Naive thymus-derived CD4-positive, alpha-beta T cell (primary cell): ENCODE results near the gene ARID1A. TPM values are rescaled to one million over a fixed set of nuclear protein-coding genes. Genes with fewer than 3 reads are reported as not detected.

Source experiments
- ATAC-seq: fragments of 150-1000 bp; cut with Tn5 transposase; 2 replicates; pipeline ENCODE4 v1.10.0; 2021; ENCODE audit warnings: mild to moderate bottlenecking, moderate library complexity
- CTCF ChIA-PET: fragments of 350-600 bp; sonication (Branson Sonifier 250); formaldehyde crosslinking; loops from one replicate; lab custom pipeline; 2021; ENCODE audit warnings: antibody characterized with exemption; lab: Charles Lee
- POLR2A ChIA-PET: fragments of 350-600 bp; sonication (Branson Sonifier 250); formaldehyde crosslinking; loops from one replicate; lab custom pipeline; 2021; ENCODE audit warnings: antibody characterized with exemption, inconsistent platforms; lab: Charles Lee
- DNase-seq, 9 donors: peaks; one replicate each; pipeline versions ENCODE4 v3.0.0 to v3.0.0-alpha.2; 2020 to 2022; ENCODE audit warnings: mixed read lengths in 1 of 9
- H3K27ac ChIP-seq: one replicate; pipeline ENCODE4 v1.7.0; 2013; ENCODE audit warnings: mild to moderate bottlenecking, low read depth, low read length, moderate library complexity
- H3K27me3 ChIP-seq, 2 donors: one replicate each; pipeline ENCODE4 v1.7.0; 2013; ENCODE audit warnings: low read length in 2 of 2, mild to moderate bottlenecking in 2 of 2, moderate library complexity in 2 of 2; ENCODE audit not compliant: control insufficient read depth in 2 of 2, insufficient read depth in 2 of 2
- H3K36me3 ChIP-seq, 3 experiments: 1 replicate in 2 of 3; 2 replicates in 1 of 3; pipeline ENCODE4 v1.7.0; 2013; ENCODE audit warnings: low read length in 3 of 3, mild to moderate bottlenecking in 3 of 3, moderate library complexity in 1 of 3; ENCODE audit not compliant: insufficient read depth in 3 of 3, control insufficient read depth in 2 of 3
- H3K4me1 ChIP-seq, 2 donors: one replicate each; pipeline ENCODE4 v1.7.0; 2013; ENCODE audit warnings: low read length in 2 of 2, mild to moderate bottlenecking in 2 of 2, moderate library complexity in 1 of 2; ENCODE audit not compliant: control insufficient read depth in 2 of 2, insufficient read depth in 2 of 2
- H3K4me3 ChIP-seq: 2 replicates; pipeline ENCODE4 v1.7.0; 2013; ENCODE audit warnings: mild to moderate bottlenecking, low read length
- H3K9me3 ChIP-seq, 3 experiments: 1 replicate in 2 of 3; 2 replicates in 1 of 3; pipeline ENCODE4 v1.7.0; 2013; ENCODE audit warnings: low read length in 3 of 3; ENCODE audit not compliant: control insufficient read depth in 2 of 3
- H3K27ac Mint-ChIP-seq, 9 donors: one replicate each; pipeline ENCODE4 v1.8.0; 2020 to 2022; ENCODE audit warnings: mixed read lengths in 9 of 9, mild to moderate bottlenecking in 8 of 9, moderate library complexity in 5 of 9, inconsistent platforms in 2 of 9
- H3K27me3 Mint-ChIP-seq, 5 donors: one replicate each; pipeline ENCODE4 v1.8.0; 2021 to 2022; ENCODE audit warnings: mixed read lengths in 5 of 5, mild to moderate bottlenecking in 1 of 5
- H3K36me3 Mint-ChIP-seq, 5 donors: one replicate each; pipeline ENCODE4 v1.8.0; 2020 to 2022; ENCODE audit warnings: mixed read lengths in 5 of 5, mild to moderate bottlenecking in 3 of 5, inconsistent platforms in 1 of 5
- H3K4me1 Mint-ChIP-seq, 7 donors: one replicate each; pipeline ENCODE4 v1.8.0; 2020 to 2022; ENCODE audit warnings: mixed read lengths in 7 of 7, mild to moderate bottlenecking in 3 of 7, inconsistent platforms in 1 of 7
- H3K4me3 Mint-ChIP-seq, 10 donors: one replicate each; pipeline ENCODE4 v1.8.0; 2020 to 2022; ENCODE audit warnings: mild to moderate bottlenecking in 10 of 10, mixed read lengths in 10 of 10, moderate library complexity in 6 of 10, inconsistent platforms in 2 of 10
- H3K9me3 Mint-ChIP-seq, 11 donors: one replicate each; pipeline ENCODE4 v1.8.0; 2020 to 2022; ENCODE audit warnings: mixed read lengths in 11 of 11, mild to moderate bottlenecking in 4 of 11, inconsistent platforms in 1 of 11, moderate library complexity in 1 of 11
- intact Hi-C, 2 donors: fragments of 100-400 bp; cut with micrococcal nuclease; formaldehyde crosslinking; loops; one replicate each; pipeline ENCODE4 v1.15.1; 2023
- polyA plus RNA-seq, 2 donors: library from polyadenylated mRNA; unstranded; fragments of 300-500 nt; fragmentation: Illumina TruSeq; gene quantifications; one replicate each; pipeline ENCODE4 v1.2.3, GENCODE V29; 2021
- total RNA-seq, 6 experiments: library from RNA in 5 of 6; stranded (reverse) in 5 of 6; gene quantifications; 1 replicate in 5 of 6; 2 replicates in 1 of 6; pipeline ENCODE4 v1.2.3 and lab custom pipeline; 2021 to 2026

ARID1A gene
- total and polyA plus RNA-seq, 7 experiments from 2014 or later: 22.3 to 148 (median 127) TPM

DNA sequence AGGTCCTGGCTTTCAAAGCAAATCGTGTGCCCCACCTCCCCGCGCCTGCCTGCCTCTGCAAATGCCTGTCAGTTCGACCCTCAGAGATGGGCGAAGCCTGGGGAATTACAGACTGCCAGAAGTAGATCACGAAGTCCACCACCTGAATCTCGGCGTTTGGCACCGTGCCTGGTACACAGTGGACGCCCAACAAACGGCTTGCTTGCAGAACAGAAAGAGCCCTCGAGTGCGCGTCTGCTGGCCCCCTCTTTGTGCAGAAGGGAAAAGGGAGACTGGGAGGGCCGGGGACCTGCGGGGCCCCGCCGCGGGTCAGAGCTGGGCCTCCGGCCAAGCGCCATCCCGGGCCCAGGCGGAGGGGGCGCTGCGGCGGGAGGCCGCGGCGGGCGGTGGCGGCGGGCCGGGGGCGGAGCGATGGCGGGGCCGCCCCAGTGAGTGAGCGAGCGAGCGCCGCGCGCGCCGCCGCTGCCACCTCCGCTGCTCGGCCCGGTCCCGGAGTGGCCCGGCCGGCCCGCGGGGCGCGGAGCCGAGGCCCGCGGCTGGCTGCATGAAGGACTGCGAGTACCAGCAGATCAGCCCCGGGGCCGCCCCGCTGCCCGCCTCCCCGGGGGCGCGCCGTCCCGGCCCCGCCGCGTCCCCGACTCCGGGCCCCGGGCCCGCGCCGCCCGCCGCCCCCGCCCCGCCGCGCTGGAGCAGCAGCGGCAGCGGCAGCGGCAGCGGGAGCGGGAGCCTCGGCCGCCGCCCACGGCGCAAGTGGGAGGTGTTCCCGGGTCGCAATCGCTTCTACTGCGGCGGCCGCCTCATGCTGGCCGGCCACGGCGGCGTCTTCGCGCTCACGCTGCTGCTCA is 130.7 kb downstream of the ARID1A start, which contains the start of gene ZDHHC18:
Gene ZDHHC18 (plus strand): TSS at position 428 of the 845 bp plus-strand sequence. CDS start 117 bp downstream, at position 545.
- Histone ChIP-seq H3K36me3 (peaks cover 0 to 2% (median 0%) of the 10 kb centered on the region in 3 experiments), H3K27me3 (no peaks in the 10 kb centered on the region), H3K4me1 (peaks cover 39 to 42% of the 10 kb centered on the region in 2 donors), H3K27ac (peak within 1 kb of the TSS; percentile 98), H3K9me3 (no peaks in the 10 kb centered on the region), H3K4me3 (peak within 1 kb of the TSS; percentile 86)
- Mint-ChIP-seq H3K9me3 (no peaks in the 10 kb centered on the region), H3K27me3 (no peaks in the 10 kb centered on the region), H3K4me1 (peaks cover 37 to 70% (median 64%) of the 10 kb centered on the region in 7 donors), H3K36me3 (peaks cover 0 to 24% (median 0%) of the 10 kb centered on the region in 5 donors), H3K27ac (peak within 1 kb of the TSS; percentile 93 to 100 (median 98)), H3K4me3 (peak within 1 kb of the TSS; percentile 89 to 99 (median 93))
- CTCF ChIA-PET: interaction anchor here (0.7 to 1.0 kb wide), 2 partner anchors 42 to 224 kb away, joined by 3 read pairs; no protein-coding TSS in a partner anchor
- POLR2A ChIA-PET: interaction anchor here (1.5 kb wide), 1 partner anchor 355 kb away, joined by 3 read pairs; the partner anchor contains the start of gene HMGN2
- DNase-seq: peak; percentile 56 to 91 (median 77)
- intact Hi-C loops: loop anchor here in 1 of 2 donors (1.0 to 2.0 kb wide), 2 partner anchors 39 to 64 kb away; partner anchors contain the start of gene GPN2
- ATAC-seq: peak; percentile 96

DNA sequence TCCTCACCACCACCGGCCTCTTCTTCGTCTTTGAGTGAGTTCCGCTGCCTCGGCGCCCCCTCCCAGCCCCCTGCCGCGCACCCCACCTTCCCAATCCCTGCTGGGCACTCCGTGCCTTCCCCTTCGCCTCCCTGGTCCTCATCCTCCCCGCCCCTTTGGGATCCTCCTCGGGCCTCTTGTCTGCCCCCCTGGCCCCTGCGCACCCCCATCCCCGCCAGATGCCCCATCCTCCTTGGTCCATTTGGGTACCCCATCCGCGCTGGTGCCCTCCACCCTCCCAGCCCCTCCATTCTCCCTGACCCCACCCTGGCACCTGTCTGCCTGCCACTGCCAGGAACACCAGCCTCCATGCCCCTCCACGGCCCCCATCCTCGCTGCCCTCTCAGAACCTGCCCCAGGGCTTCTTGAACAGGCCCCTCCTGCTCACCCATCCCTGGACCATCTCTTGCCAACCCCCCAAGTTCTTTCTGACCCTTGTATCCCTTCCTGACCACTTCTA is 131.3 kb downstream of the ARID1A start:
- Histone ChIP-seq H3K27ac (peak overlapping the region; percentile 87), H3K27me3 (no peaks in the 10 kb centered on the region), H3K4me3 (peak overlapping the region; percentile 64), H3K9me3 (no peaks in the 10 kb centered on the region), H3K4me1 (peaks cover 40 to 48% of the 10 kb centered on the region in 2 donors), H3K36me3 (peaks cover 0 to 8% (median 0%) of the 10 kb centered on the region in 3 experiments)
- Mint-ChIP-seq H3K27ac (peak overlapping the region; percentile 90 to 100 (median 98)), H3K4me1 (peaks cover 42 to 75% (median 70%) of the 10 kb centered on the region in 7 donors), H3K36me3 (peaks cover 0 to 29% (median under 1%) of the 10 kb centered on the region in 5 donors), H3K9me3 (no peaks in the 10 kb centered on the region), H3K4me3 (peak overlapping the region; percentile 87 to 99 (median 92)), H3K27me3 (no peaks in the 10 kb centered on the region)
- DNase-seq (no peak), ATAC-seq (no peak)
- ChIA-PET POLR2A (no interaction called here), CTCF (no interaction called here)
- intact Hi-C loops: loop anchor here in 1 of 2 donors (2.0 kb wide), 1 partner anchor 64 kb away; the partner anchor contains the start of gene GPN2

DNA sequence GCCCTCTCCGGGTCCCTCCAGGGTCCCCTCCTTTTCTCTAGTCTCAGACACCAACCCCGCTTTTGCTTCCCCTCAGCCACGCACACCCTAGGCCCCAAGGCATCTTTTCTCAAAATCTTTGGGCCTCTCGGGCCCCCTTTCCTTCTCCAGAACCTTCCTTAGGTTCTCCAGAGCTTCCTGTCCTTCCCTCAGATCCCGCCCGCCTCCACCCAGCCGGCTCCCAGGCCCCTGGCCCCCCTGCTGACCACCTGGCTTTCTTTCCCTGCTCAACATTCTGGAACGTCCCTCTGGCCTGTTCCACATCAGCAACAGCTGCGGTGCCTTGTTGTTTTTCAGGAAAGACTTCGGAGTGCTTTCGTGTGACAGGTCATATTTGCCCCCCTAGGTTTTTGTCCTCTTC is 131.8 kb downstream of the ARID1A start:
- H3K27me3 Mint-ChIP-seq: no peaks in the 10 kb centered on the region
- DNase-seq (no peak), ATAC-seq (no peak)
- H3K4me1 ChIP-seq: peaks cover 45 to 52% of the 10 kb centered on the region in 2 donors
- no peaks in the 10 kb centered on the region for H3K27me3 ChIP-seq
- ChIA-PET POLR2A (interaction anchor here (1.3 kb wide), 1 partner anchor 85 kb away, joined by 3 read pairs; no protein-coding TSS in a partner anchor), CTCF (interaction anchor here (1.4 kb wide), 1 partner anchor 17 kb away, joined by 9 read pairs; no protein-coding TSS in a partner anchor)
- intact Hi-C loops: loop anchor here in 1 of 2 donors (2.0 kb wide), 1 partner anchor 63 kb away; the partner anchor contains the start of gene GPN2
- peaks cover 0 to 14% (median 4%) of the 10 kb centered on the region in 3 experiments for H3K36me3 ChIP-seq
- H3K27ac Mint-ChIP-seq: peak overlapping the region; percentile 90 to 100 (median 98)
- peak overlapping the region; percentile 87 to 99 (median 92) for H3K4me3 Mint-ChIP-seq
- H3K9me3 ChIP-seq: no peaks in the 10 kb centered on the region
- no peaks in the 10 kb centered on the region for H3K9me3 Mint-ChIP-seq
- peak overlapping the region; percentile 87 for H3K27ac ChIP-seq
- peaks cover 46 to 79% (median 74%) of the 10 kb centered on the region in 7 donors for H3K4me1 Mint-ChIP-seq
- peaks cover 0 to 33% (median 5%) of the 10 kb centered on the region in 5 donors for H3K36me3 Mint-ChIP-seq
- H3K4me3 ChIP-seq: peak overlapping the region; percentile 64

DNA sequence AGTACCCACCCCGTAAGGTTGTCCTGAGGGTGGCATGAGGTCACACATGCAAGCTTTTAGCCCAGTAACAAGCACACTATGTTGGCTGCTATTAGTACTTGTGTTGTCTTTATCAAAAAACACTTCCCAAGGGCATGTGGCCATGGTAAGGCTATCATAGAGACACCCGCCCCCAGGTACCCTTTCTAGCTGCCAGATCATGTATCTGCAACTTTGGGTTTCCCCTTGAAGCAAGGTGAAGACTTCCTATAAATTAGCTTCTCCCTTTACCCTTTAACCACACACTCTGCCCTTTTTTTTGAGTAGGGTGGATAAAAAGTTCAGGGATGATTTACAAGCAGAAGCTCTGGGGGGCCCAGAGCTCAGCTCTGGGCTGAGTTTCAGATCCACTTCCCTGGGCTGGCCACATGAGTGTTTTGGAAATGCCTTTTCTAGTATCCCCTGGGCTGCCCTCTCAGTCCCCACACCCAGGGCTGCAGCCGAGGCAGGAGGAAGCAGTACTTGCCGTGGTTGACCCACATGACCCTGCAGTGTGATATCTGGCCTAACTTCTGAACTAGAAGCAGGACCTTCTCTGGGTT is 132.7 kb downstream of the ARID1A start:
- ChIA-PET CTCF (interaction anchor here (0.6 to 1.4 kb wide), 3 partner anchors 18 to 651 kb away, joined by 3 to 9 read pairs (median 4); partner anchors contain the start of gene CNKSR1), POLR2A (interaction anchor here (0.6 to 1.3 kb wide), 2 partner anchors 86 to 523 kb away, joined by 3 read pairs; no protein-coding TSS in a partner anchor)
- intact Hi-C loops: no loop called here
- Histone ChIP-seq H3K36me3 (peaks cover 0 to 16% (median 11%) of the 10 kb centered on the region in 3 experiments), H3K4me1 (peaks cover 53 to 60% of the 10 kb centered on the region in 2 donors), H3K27ac (peak overlapping the region; percentile 99), H3K4me3 (peak overlapping the region; percentile 14), H3K9me3 (no peaks in the 10 kb centered on the region), H3K27me3 (no peaks in the 10 kb centered on the region)
- no peak for ATAC-seq
- peaks cover 0 to 38% (median 5%) of the 10 kb centered on the region in 5 donors for H3K36me3 Mint-ChIP-seq
- H3K9me3 Mint-ChIP-seq: no peaks in the 10 kb centered on the region
- H3K27me3 Mint-ChIP-seq: no peaks in the 10 kb centered on the region
- DNase-seq: peak in 1 of 9 donors; percentile 25
- H3K27ac Mint-ChIP-seq: peak overlapping the region; percentile 90 to 100 (median 95)
- H3K4me1 Mint-ChIP-seq: peaks cover 51 to 81% (median 75%) of the 10 kb centered on the region in 7 donors
- H3K4me3 Mint-ChIP-seq: peak overlapping the region; percentile 87 to 99 (median 92)

- POLR2A ChIA-PET: interaction anchor here (0.6 to 1.9 kb wide), 3 partner anchors 8 to 524 kb away, joined by 3 to 5 read pairs (median 5); partner anchors contain the start of gene GPN2
- CTCF ChIA-PET: interaction anchor here (1.4 kb wide), 1 partner anchor 19 kb away, joined by 9 read pairs; no protein-coding TSS in a partner anchor
- Histone ChIP-seq H3K9me3 (no peaks in the 10 kb centered on the region), H3K27ac (peak overlapping the region; percentile 99), H3K4me1 (peaks cover 59 to 67% of the 10 kb centered on the region in 2 donors), H3K27me3 (no peaks in the 10 kb centered on the region), H3K36me3 (peaks cover 5 to 20% (median 13%) of the 10 kb centered on the region in 3 experiments), H3K4me3 (peak overlapping the region; percentile 14)
- no peaks in the 10 kb centered on the region for H3K27me3 Mint-ChIP-seq
- H3K4me3 Mint-ChIP-seq: peak overlapping the region; percentile 87 to 99 (median 92)
- ATAC-seq: no peak
- no peak for DNase-seq
- peak overlapping the region; percentile 90 to 100 (median 95) for H3K27ac Mint-ChIP-seq
- peaks cover 0 to 46% (median 5%) of the 10 kb centered on the region in 5 donors for H3K36me3 Mint-ChIP-seq
- peaks cover 59 to 89% (median 83%) of the 10 kb centered on the region in 7 donors for H3K4me1 Mint-ChIP-seq
- intact Hi-C loops: no loop called here
- H3K9me3 Mint-ChIP-seq: no peaks in the 10 kb centered on the region
Measured at GRCh38 chr1:26829184-26829911, 133.5 kb downstream of the ARID1A start.
